ENCODE results near the gene DDN. TPM values are rescaled to one million over a fixed set of nuclear protein-coding genes. Genes with fewer than 3 reads are reported as not detected.

DDN gene
- total RNA-seq, 1 experiment from 2014 or later: 0.35 TPM

GRCh38 chr12:49018261-49019119 lies 19.3 kb upstream of the DDN start, which contains the start of gene PRKAG1:
TSS of gene PRKAG1 (minus strand) at chr12:49018776. CDS start at chr12:49018740, 36 bp downstream.
- no peaks in the 10 kb centered on the region for H3K4me1 ChIP-seq (ENCODE audit: insufficient read depth, low read length)
- no CpG with 5 or more reads among the region's 59 CpGs for WGBS (ENCODE audit: extremely low coverage, insufficient read length, low lambda C conversion rate)
- H3T11ph ChIP-seq (ENCODE audit: low read length): no peak within 1 kb of the TSS
- H2BK12ac ChIP-seq (ENCODE audit: insufficient read length, low read depth, low read length): peak within 1 kb of the TSS; percentile 64
- peak; percentile 99 for DNase-seq
- peak within 1 kb of the TSS; percentile 99 for H3K27ac Mint-ChIP-seq
- H3K27me3 ChIP-seq (ENCODE audit: insufficient read depth, low read length): no peaks in the 10 kb centered on the region
- H3K27ac ChIP-seq (ENCODE audit: insufficient read length, low read depth, low read length): peak within 1 kb of the TSS; percentile 91
- H3K9ac ChIP-seq (ENCODE audit: extremely low read depth, insufficient read length, low read length): peak within 1 kb of the TSS; percentile 97
- H4K8ac ChIP-seq (replicated peaks; ENCODE audit: insufficient read length, low read depth, low read length): peak within 1 kb of the TSS; percentile 53
- H2BK120ac ChIP-seq (ENCODE audit: low read depth, low read length, poor library complexity, severe bottlenecking): peak within 1 kb of the TSS; percentile 78
- peak; percentile 71 for TF ChIP-seq CTCF (conservative IDR thresholded peaks at IDR 0.05)
- no peak within 1 kb of the TSS for H3K23ac ChIP-seq (ENCODE audit: insufficient read length, low read depth, low read length)
- H2AFZ ChIP-seq (ENCODE audit: low read length): no peak within 1 kb of the TSS
- H2BK15ac ChIP-seq (ENCODE audit: low read depth, low read length): no peak within 1 kb of the TSS
- no peaks in the 10 kb centered on the region for H3K9me3 Mint-ChIP-seq
- no peak within 1 kb of the TSS; the same call in 1 of the 2 replicates for H3K4ac ChIP-seq (ENCODE audit: low read depth, low read length)
- H4K20me1 ChIP-seq (ENCODE audit: control insufficient read depth, insufficient read depth, insufficient read length): no peaks in the 10 kb centered on the region
- no peak within 1 kb of the TSS for H2AK5ac ChIP-seq (ENCODE audit: insufficient read length, low read length)
- H2BK20ac ChIP-seq (ENCODE audit: low read depth, low read length, poor library complexity, severe bottlenecking): no peak within 1 kb of the TSS
- no peaks in the 10 kb centered on the region; the same call in 1 of the 2 replicates for H3K27me3 Mint-ChIP-seq (ENCODE audit: low read depth)
- H4K91ac ChIP-seq (ENCODE audit: insufficient read length, low read depth, low read length): no peak within 1 kb of the TSS
- peaks cover 3% of the 10 kb centered on the region for H3K79me1 ChIP-seq (ENCODE audit: insufficient read depth, low read depth, low read length, poor library complexity, severe bottlenecking)
- peaks cover 9% of the 10 kb centered on the region for H3K23me2 ChIP-seq (ENCODE audit: insufficient read length, low read depth, low read length, poor library complexity, severe bottlenecking)
- H3K9me3 ChIP-seq (ENCODE audit: control insufficient read depth, low read depth, low read length): no peaks in the 10 kb centered on the region
- H4K5ac ChIP-seq (ENCODE audit: insufficient read length, low read depth, low read length): peak within 1 kb of the TSS; percentile 93
- peak within 1 kb of the TSS; percentile 80 for H3K14ac ChIP-seq (ENCODE audit: insufficient read depth, low read length)
- no peaks in the 10 kb centered on the region for H3K79me2 ChIP-seq (ENCODE audit: insufficient read depth, low read length)
- H3K4me2 ChIP-seq (ENCODE audit: insufficient read depth, insufficient read length, low read length): peak within 1 kb of the TSS; percentile 91
- peak within 1 kb of the TSS; percentile 85 for H3K18ac ChIP-seq (ENCODE audit: insufficient read length, low read depth, low read length)
- no peak within 1 kb of the TSS for H2BK5ac ChIP-seq (ENCODE audit: insufficient read length, low read length)
- peaks cover 15% of the 10 kb centered on the region in 2 experiments for H3K4me1 Mint-ChIP-seq
- no peak within 1 kb of the TSS for H3K56ac ChIP-seq (ENCODE audit: insufficient read length, low read depth, low read length)
- H3K4me3 Mint-ChIP-seq: peak within 1 kb of the TSS; percentile 89 to 93
- H3K36me3 Mint-ChIP-seq (ENCODE audit: insufficient read depth in 1 of 3, low read depth in 3 of 3): peaks cover 10 to 28% (median 26%) of the 10 kb centered on the region in 3 experiments
